HPDE6-E6E7 (cell line): Measurements from ENCODE around the gene GABARAPL1.

ENCODE experiments used
- DNase-seq: peaks from one replicate; pipeline ENCODE4 v3.0.0; 2011; ENCODE audit warnings: missing footprints; ENCODE audit errors: extremely low spot score

The GABARAPL1 gene

DNA sequence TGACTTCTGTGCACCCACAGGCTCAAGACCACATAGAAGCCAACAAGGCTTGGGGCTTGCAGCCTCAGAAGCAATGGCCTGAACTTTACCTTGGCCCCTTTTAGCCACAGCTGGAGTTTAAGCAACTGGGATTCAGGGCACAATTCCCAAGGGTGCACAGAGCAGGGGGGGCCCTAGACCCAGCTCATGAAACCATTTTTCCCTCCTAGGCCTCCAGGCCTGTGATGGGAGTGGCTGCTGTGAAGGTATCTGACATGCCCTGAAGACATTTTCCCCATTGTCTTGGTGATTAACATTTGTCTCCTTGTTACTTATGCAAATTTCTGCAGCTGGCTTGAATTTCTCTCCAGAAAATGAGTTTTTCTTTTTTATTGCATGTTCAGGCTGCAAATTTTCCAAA, 21.9 kb downstream of the GABARAPL1 start:
- DNase-seq, result no peak

DNA sequence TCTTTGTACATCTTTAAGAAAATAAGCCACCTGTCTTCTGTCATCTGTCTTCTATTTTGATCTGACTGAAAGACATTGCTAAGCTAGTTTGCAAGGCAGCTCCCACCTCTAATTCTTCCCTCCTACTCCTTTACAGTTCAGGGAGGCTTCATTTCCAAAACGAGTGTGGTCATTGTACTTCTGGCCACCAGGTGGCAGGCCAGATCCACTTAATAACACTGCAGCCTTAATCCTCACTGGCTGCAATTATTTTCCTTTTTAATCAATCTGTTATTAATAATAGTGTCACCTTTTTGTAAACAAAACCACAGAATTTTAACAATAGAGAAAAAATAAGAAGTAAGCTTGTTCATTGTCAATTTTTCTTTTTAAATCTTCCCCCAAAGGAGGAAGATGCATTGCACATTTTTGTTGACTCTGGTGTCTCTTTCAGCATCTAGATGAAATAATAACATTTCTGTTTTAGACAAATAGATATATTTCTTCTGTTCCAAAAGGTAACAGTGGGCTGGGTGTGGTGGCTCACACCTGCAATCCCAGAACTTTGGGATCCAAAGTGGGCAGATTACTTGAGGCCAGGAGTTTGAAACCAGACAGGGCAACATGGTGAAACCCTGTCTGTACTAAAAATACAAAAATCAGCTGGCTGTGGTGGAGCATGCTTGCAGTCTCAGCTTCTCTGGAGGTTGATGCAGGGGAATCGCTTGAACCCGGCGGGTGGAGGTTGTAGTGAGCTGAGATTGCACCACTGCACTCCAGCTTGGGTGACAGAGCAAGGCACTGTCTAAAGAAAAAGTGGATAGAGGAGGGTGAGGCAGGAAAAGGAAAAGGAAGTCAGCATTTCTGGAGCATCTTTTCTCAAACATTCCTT, 23.3 kb downstream of the GABARAPL1 start:
- DNase-seq, result peak; percentile 22

DNA sequence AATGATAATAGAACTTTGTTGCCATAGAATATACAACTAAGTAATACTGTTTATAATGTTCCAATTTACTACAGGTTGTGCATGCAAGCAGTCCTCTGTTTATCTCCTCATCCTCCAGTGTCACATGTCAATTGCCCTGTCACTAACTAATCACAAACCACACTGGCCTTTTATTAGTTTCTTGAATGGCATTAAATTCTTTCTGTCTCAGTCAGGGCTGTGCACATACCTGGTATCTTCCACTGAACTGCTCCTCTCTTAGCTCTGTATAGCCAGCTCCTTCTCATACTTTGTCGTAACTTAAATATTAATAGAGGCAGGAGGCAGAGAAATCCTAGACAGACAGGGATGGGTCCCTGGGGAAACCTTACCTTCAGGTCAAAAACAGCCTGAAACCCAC, 24.0 kb downstream of the GABARAPL1 start:
- DNase-seq, result no peak

DNA sequence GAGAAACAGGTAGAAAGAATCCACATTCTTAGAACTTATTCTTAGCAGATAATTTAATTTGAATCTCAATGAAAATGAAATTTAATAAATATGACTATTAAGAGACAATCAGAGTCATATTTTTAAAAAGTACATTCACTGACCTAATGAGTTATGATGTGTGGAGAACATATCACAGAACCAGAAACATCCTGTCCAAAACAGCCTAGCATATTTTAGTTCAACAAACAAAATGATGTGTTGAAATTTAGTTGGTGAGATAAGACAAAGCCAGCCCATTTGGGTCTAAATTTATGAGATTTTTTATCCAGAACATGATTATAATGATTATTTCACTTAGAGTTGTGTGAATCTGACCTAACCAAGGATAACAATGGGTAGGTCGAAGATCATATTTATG, 25.8 kb downstream of the GABARAPL1 start:
- DNase-seq, result no peak

DNA sequence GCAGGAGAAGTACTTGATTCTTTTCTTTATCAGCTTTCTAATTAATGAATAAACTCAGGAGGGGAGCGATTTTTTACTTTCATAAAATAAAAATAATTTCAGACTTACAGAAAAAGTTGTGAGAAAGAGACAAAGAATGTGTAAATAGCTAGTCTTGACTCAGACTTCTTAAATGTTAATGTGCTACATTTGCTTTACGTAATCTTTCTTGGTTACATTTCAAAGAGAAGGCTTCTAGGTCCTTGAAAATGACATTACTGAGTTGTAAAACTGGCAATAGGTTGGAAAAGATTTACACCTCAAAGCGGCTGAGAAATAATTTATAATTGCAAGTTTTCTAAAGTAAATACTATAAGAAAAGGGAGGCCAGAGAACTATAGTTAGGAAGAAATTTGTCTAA, 28.6 kb downstream of the GABARAPL1 start:
- DNase-seq, result no peak

DNA sequence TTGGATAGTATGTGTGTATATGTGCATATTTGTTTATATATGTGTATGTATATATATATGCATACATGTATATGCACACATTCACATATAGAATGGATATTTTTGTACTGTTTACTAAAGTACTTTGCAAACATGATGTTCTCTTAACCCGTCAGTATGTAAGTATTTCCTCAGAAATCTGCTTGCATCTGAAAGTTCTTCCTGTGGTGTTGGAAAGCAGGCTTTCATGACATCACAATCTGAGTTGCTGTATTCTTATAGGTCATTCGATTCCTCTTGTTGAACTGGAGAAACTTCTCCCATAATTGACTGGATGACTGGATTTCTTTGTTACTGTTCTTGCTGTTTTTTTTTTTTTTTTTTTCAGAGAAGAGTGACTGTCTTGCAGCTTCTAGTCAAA, 29.1 kb downstream of the GABARAPL1 start:
- DNase-seq, result no peak

DNA sequence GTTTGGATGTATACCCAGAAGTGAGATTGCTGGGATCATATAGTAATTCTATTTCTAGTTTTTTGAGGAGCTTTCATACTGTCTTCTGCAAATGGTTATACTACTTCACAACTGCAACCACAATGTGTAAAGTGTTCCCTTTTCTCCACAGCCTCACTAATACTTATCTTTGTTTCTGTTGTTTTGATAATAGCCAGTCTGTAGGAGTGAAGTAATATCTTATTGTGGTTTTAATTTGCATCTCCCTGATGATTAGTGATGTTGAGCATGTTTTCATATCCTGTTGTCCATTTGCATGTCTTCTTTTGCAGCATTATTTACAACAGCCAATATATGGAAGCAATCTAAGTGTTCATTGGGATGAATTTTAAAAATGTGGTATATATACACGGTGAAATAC, 29.9 kb downstream of the GABARAPL1 start:
- DNase-seq, result no peak

DNA sequence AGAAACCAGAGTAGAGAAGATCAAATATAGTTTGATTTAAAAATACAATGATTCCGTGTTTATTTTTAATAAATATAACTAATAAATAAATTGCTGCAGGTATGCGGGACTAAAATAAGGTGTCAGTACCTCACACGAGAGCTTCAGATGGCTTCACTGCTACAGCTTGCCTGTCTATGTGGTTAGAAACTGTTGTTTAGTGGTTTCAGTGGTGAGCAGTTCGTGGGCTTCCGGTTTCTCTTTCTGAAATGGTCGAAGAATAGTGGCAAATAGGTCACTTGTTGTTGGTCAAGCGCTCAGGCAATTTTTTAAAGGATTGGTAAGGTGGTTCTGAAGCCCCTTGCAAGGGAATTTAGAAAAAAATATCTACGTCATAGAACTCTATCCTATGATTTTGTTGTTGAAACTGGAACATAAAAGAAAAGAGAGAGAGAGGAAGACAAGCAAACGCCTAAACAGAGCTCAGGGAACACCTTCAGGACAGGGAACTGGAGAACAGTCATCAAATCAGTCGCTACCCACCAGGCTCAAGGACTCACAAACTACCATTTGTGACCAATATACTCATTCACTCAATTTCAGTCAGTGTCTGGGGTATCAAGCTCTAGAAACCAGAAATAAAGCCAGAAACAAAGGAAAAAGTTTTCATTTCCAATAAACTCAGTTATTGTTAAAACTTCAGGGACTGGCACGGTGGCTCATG, 31.3 kb downstream of the GABARAPL1 start:
- no peak for DNase-seq

DNA sequence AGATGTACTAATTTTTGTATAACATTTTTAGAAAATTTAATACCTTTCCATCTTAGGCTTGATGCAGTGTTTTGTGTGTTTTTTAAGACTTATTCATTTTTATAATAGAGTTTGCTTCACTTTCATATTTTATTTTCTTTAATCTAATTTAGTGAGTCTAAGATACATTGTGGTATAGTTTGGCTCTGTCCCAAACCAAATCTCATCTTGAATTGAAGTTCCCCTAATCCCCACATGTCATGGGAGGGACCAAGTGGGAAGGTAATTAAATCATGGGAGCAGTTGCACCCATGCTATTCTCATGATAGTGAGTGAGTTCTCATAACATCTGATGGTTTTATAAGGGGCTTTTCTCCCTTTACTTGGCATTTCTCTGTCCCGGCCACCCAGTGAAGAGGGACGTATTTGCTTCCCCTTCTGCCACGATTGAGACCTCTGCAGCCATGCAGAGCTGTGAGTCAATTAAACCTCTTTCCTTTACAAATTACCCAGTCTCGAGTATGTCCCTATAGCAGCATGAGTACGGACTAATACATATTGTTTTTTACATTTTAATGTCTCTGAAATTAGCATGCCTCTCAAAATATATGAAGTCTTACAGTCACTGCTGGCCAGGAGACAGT, 34.9 kb downstream of the GABARAPL1 start:
- DNase-seq, result no peak

DNA sequence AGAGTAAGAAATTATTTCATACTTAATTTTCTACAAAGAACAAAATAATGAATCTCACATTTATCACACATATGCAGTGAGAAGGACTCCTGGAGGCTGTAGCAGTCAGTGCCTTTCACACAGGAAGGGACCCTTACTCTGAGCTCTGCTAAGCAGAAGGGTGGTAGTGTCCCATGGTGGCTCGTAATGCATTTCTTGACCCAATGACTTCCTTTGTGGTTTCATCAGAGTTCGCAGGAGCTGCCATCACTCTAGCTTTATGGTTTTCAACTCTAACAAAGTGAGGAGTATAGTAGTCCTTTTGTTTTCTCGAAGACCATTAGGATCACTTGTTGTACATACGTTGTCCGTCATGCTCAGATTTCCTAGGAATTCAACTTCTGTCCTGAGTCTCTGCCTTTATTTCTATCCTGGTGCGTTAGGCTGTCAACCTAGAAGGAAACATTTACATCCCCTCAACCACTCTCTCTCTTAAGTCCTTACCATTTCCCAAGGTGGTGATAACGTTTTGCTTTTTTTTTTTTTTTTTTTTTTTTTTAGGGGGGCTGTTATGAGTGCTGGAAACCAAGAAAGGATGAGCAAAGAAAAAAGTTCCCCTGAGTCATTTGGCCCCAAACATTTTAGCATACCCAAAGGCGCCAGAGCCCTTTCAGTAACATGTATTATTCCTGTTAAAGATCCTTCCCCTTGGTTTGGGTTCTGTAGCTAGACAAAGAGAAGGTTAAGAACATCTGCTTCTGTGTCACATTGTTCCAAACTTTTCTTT, 37.2 kb downstream of the GABARAPL1 start:
- no peak for DNase-seq

DNA sequence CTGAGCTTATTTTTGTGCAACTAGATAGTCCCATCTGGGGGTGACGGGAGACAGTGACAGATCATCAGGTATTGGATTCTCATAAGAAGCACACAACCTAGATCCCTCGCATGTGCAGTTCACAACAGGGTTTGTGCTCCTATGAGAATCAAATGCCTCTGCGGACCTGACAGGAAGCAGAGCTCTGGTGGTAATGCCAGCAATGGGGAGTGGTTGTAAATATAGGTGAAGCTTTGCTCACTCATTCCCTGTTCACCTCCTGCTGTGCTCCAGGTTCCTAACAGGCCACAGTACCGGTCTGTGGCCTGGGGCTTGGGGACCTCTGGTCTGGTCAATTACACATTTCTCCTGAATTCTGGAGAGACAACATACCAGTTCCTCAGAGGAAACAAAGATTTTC, 39.0 kb downstream of the GABARAPL1 start:
- no peak for DNase-seq

DNA sequence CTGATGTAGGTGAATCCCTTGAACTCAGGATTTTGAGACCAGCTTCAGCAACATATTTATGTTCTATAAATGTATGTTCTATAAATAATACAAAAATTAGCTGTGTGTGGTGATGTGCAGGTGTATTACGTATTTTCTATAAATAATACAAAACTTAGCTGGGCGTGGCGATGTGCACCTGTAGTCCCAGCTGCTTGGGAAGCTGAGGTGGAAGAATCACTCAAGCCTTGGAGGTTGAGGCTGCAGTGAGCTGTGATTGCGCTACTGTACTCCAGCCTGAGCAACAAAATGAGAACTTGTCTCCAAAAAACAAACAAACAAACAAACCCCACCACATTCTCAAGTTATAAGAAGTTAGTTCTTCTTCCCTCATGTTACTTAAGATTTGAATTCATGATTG, 39.5 kb downstream of the GABARAPL1 start:
- DNase-seq, result no peak

DNA sequence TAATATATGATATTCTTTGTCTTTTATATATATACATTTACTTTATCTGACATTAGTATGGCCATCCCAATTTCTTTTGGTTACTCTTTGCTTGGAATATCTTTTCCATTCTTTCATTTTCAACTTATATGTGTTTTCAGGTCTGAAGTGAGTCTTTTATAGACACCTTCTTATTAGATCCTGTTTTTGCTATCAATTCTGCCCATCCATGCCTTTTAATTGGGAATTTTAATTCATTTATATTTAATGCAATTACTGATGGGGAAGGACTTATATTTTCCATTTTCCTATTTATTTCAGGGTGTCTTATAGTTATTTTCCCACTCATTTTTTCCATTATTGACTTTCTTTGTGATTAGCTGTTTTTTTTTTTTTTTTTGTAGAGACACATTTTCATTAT, 43.4 kb downstream of the GABARAPL1 start:
- DNase-seq, result no peak

DNA sequence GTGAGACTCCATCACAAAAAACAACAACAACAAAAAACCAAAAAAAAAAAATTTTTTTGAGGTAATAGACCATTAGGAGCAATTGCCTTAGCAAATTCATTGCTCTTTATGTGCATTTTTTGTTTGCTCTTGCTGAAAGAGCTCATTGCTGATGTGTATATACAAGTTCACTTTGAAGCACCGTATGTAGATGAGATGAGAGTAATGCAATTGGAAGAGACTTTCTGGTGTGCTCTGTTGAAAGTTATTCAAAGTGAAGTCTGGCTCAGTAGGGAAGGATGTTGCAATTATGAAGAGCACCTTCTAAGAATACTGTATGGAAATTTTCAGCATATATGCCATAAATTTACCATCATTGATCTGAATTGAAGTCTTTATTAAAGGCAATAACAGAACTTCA, 48.2 kb downstream of the GABARAPL1 start:
- DNase-seq, result no peak

DNA sequence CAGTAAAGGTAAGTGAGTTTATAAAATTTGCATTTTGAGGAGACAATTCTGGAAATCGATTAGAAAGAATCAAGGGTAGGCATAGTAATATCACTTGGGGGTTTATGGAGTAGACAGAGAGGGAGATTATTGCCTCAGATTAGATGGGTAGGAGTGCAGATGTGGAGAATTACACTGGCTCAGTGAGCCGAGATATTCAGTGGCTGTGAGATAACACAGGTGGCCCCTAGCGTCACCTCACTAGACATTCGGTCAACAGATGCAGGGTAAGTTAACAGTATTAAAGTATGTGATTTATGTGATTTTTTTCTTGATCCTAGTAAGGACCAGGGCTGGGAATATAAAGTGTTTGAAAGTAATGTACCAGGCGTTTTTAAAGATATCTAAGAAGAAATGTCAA, 55.4 kb downstream of the GABARAPL1 start:
- DNase-seq, result no peak

DNA sequence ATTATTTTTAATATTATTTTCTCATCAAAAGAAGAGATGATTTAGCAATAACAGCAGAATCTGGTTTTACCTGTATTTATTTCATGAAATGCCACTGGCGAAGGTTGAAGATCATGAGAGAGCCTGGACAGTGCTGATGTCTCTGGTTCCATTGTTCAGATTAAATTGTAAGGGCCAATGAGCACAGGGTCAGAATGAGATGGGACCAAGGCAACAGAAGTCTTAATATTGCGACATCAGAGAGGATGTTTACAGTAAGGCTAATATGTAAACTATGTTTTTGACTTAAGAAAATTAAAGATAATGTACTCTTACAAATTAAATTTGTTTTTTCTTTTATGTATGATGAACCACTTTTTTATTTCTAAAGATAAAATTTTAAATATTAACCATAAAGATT, 59.8 kb downstream of the GABARAPL1 start:
- DNase-seq, result no peak
